Germinal center (tissue), 1 donor: Measurements from ENCODE around the gene ERFE.

Source experiments
- DNase-seq: peaks from one replicate; pipeline ENCODE4 v3.0.0; 2012; ENCODE audit warnings: mixed read lengths, low spot score

The ERFE gene

GRCh38 chr2:238216651-238217184 is 57.9 kb downstream of the ERFE start:
- DNase-seq = no peak
